HPDE6-E6E7 (cell line): ENCODE measurements around the gene PRIM2.
"Not testable (repeated sequence)": the region's sequence is repeated elsewhere in the genome, so short reads cannot be mapped to it uniquely, and the experiment has no call there.

Experiments
- DNase-seq: peaks from one replicate; pipeline ENCODE4 v3.0.0; 2011; ENCODE audit warnings: missing footprints; ENCODE audit errors: extremely low spot score

Gene PRIM2

GRCh38 chr6:57317060-57317943 lies at the start of gene PRIM2:
Gene PRIM2 (plus strand): TSS chr6:57317630. CDS start chr6:57318446, 816 bp downstream.
- peak; percentile 93 for DNase-seq

- DNase-seq: no peak
Observed at GRCh38 chr6:57268294-57268640, 49.2 kb upstream of the PRIM2 start.

- DNase-seq: not testable (repeated sequence)
Observed at GRCh38 chr6:57274113-57274824, 43.2 kb upstream of the PRIM2 start.

- DNase-seq: no peak
Observed at GRCh38 chr6:57275384-57275783, 42.0 kb upstream of the PRIM2 start.

GRCh38 chr6:57276946-57277345 lies 40.5 kb upstream of the PRIM2 start:
- no peak for DNase-seq

GRCh38 chr6:57278570-57278969 lies 38.9 kb upstream of the PRIM2 start:
- DNase-seq: no peak

- DNase-seq: no peak
Observed at GRCh38 chr6:57279013-57279412, 38.4 kb upstream of the PRIM2 start.

- peak; percentile 26 for DNase-seq
Observed at GRCh38 chr6:57283106-57283505, 34.3 kb upstream of the PRIM2 start.

GRCh38 chr6:57283911-57284455 lies 33.4 kb upstream of the PRIM2 start:
- no peak for DNase-seq

- DNase-seq: not testable (repeated sequence)
Observed at GRCh38 chr6:57288136-57288535, 29.3 kb upstream of the PRIM2 start.

- not testable (repeated sequence) for DNase-seq
Observed at GRCh38 chr6:57293472-57293871, 24.0 kb upstream of the PRIM2 start.

GRCh38 chr6:57294862-57295445 lies 22.5 kb upstream of the PRIM2 start:
- no peak for DNase-seq

GRCh38 chr6:57297505-57297904 lies 19.9 kb upstream of the PRIM2 start:
- no peak for DNase-seq

GRCh38 chr6:57298741-57299140 lies 18.7 kb upstream of the PRIM2 start:
- DNase-seq: no peak

- no peak for DNase-seq
Observed at GRCh38 chr6:57301757-57302156, 15.7 kb upstream of the PRIM2 start.

- DNase-seq: no peak
Observed at GRCh38 chr6:57302477-57302876, 15.0 kb upstream of the PRIM2 start.

GRCh38 chr6:57303931-57304681 lies 13.3 kb upstream of the PRIM2 start:
- no peak for DNase-seq

GRCh38 chr6:57305107-57305506 lies 12.3 kb upstream of the PRIM2 start:
- no peak for DNase-seq

GRCh38 chr6:57305761-57306160 lies 11.7 kb upstream of the PRIM2 start:
- DNase-seq: no peak

GRCh38 chr6:57306273-57306672 lies 11.2 kb upstream of the PRIM2 start:
- DNase-seq: no peak

GRCh38 chr6:57307850-57308249 lies 9.6 kb upstream of the PRIM2 start:
- DNase-seq: no peak

- DNase-seq: not testable (repeated sequence)
Observed at GRCh38 chr6:57308755-57309154, 8.7 kb upstream of the PRIM2 start.
